Mucosa of stomach (tissue), 1 donor: ENCODE data around the gene POMP.

Source experiments
- H3K27me3 ChIP-seq: one replicate; pipeline ENCODE4 v1.7.0; 2013; ENCODE audit warnings: mild to moderate bottlenecking, low read length; ENCODE audit not compliant: control insufficient read depth, insufficient read depth
- H3K36me3 ChIP-seq: one replicate; pipeline ENCODE4 v1.7.0; 2013; ENCODE audit warnings: low read length; ENCODE audit not compliant: control insufficient read depth, insufficient read depth
- H3K4me1 ChIP-seq: one replicate; pipeline ENCODE4 v1.7.0; 2013; ENCODE audit warnings: mild to moderate bottlenecking, low read length; ENCODE audit not compliant: control insufficient read depth, insufficient read depth
- H3K4me3 ChIP-seq: one replicate; pipeline ENCODE4 v1.7.0; 2013; ENCODE audit warnings: low read length
- H3K9ac ChIP-seq: one replicate; pipeline ENCODE4 v1.7.0; 2013; ENCODE audit warnings: mild to moderate bottlenecking, low read length, moderate library complexity
- H3K9me3 ChIP-seq: one replicate; pipeline ENCODE4 v1.7.0; 2013; ENCODE audit warnings: mild to moderate bottlenecking, low read length, moderate library complexity; ENCODE audit not compliant: control insufficient read depth
- donor health status: Pancreatic carcinoma.

Gene POMP

GRCh38 chr13:28623782-28624706 lies 34.9 kb upstream of the POMP start:
- Histone ChIP-seq H3K27me3 (peaks cover 4% of the 10 kb centered on the region), H3K9ac (no peak overlapping the region), H3K9me3 (no peaks in the 10 kb centered on the region), H3K4me1 (no peaks in the 10 kb centered on the region), H3K36me3 (no peaks in the 10 kb centered on the region), H3K4me3 (no peak overlapping the region)

GRCh38 chr13:28624707-28625432 lies 34.1 kb upstream of the POMP start:
- H3K27me3 ChIP-seq: peaks cover 4% of the 10 kb centered on the region

GRCh38 chr13:28626266-28626665 lies 32.7 kb upstream of the POMP start:
- no peak overlapping the region for H3K4me3 ChIP-seq
- H3K9me3 ChIP-seq: no peaks in the 10 kb centered on the region
- H3K27me3 ChIP-seq: peaks cover 4% of the 10 kb centered on the region
- H3K4me1 ChIP-seq: no peaks in the 10 kb centered on the region
- no peaks in the 10 kb centered on the region for H3K36me3 ChIP-seq
- H3K9ac ChIP-seq: no peak overlapping the region

More at GRCh38 chr13:28624707-28625432, 34.1 kb upstream of the POMP start:
- H3K4me3 ChIP-seq: no peak overlapping the region
- H3K36me3 ChIP-seq: no peaks in the 10 kb centered on the region
- H3K4me1 ChIP-seq: no peaks in the 10 kb centered on the region
- H3K9me3 ChIP-seq: no peaks in the 10 kb centered on the region
- H3K9ac ChIP-seq: no peak overlapping the region

- H3K27me3 ChIP-seq: peaks cover 4% of the 10 kb centered on the region
- no peak overlapping the region for H3K9ac ChIP-seq
- no peaks in the 10 kb centered on the region for H3K36me3 ChIP-seq
- no peak overlapping the region for H3K4me3 ChIP-seq
- H3K4me1 ChIP-seq: no peaks in the 10 kb centered on the region
- H3K9me3 ChIP-seq: no peaks in the 10 kb centered on the region
Observed at GRCh38 chr13:28628241-28628640, 30.7 kb upstream of the POMP start.

GRCh38 chr13:28630869-28631268 lies 28.1 kb upstream of the POMP start:
- no peaks in the 10 kb centered on the region for H3K36me3 ChIP-seq
- H3K27me3 ChIP-seq: no peaks in the 10 kb centered on the region
- H3K4me1 ChIP-seq: no peaks in the 10 kb centered on the region
- H3K9me3 ChIP-seq: no peaks in the 10 kb centered on the region
- H3K4me3 ChIP-seq: no peak overlapping the region
- H3K9ac ChIP-seq: no peak overlapping the region

GRCh38 chr13:28631801-28632200 lies 27.1 kb upstream of the POMP start:
- H3K4me3 ChIP-seq: no peak overlapping the region
- H3K4me1 ChIP-seq: no peaks in the 10 kb centered on the region
- H3K9me3 ChIP-seq: no peaks in the 10 kb centered on the region
- no peak overlapping the region for H3K9ac ChIP-seq
- no peaks in the 10 kb centered on the region for H3K36me3 ChIP-seq
- H3K27me3 ChIP-seq: no peaks in the 10 kb centered on the region

GRCh38 chr13:28636069-28636468 lies 22.9 kb upstream of the POMP start:
- H3K9me3 ChIP-seq: no peaks in the 10 kb centered on the region
- no peak overlapping the region for H3K9ac ChIP-seq
- H3K4me3 ChIP-seq: no peak overlapping the region
- no peaks in the 10 kb centered on the region for H3K27me3 ChIP-seq
- no peaks in the 10 kb centered on the region for H3K4me1 ChIP-seq
- H3K36me3 ChIP-seq: no peaks in the 10 kb centered on the region

- Histone ChIP-seq H3K27me3 (no peaks in the 10 kb centered on the region), H3K4me1 (no peaks in the 10 kb centered on the region), H3K9ac (no peak overlapping the region), H3K36me3 (no peaks in the 10 kb centered on the region), H3K4me3 (no peak overlapping the region), H3K9me3 (no peaks in the 10 kb centered on the region)
Observed at GRCh38 chr13:28636677-28637317, 22.1 kb upstream of the POMP start.

GRCh38 chr13:28637714-28638355 lies 21.1 kb upstream of the POMP start:
- H3K4me3 ChIP-seq: no peak overlapping the region
- no peak overlapping the region for H3K9ac ChIP-seq

GRCh38 chr13:28638756-28639155 lies 20.2 kb upstream of the POMP start:
- Histone ChIP-seq H3K4me3 (no peak overlapping the region), H3K9ac (no peak overlapping the region), H3K4me1 (no peaks in the 10 kb centered on the region), H3K27me3 (no peaks in the 10 kb centered on the region), H3K36me3 (no peaks in the 10 kb centered on the region), H3K9me3 (no peaks in the 10 kb centered on the region)

More at GRCh38 chr13:28637714-28638355, 21.1 kb upstream of the POMP start:
- no peaks in the 10 kb centered on the region for H3K27me3 ChIP-seq
- no peaks in the 10 kb centered on the region for H3K4me1 ChIP-seq
- H3K9me3 ChIP-seq: no peaks in the 10 kb centered on the region
- no peaks in the 10 kb centered on the region for H3K36me3 ChIP-seq

- Histone ChIP-seq H3K4me3 (no peak overlapping the region), H3K4me1 (no peaks in the 10 kb centered on the region), H3K36me3 (no peaks in the 10 kb centered on the region), H3K27me3 (no peaks in the 10 kb centered on the region), H3K9ac (no peak overlapping the region), H3K9me3 (no peaks in the 10 kb centered on the region)
Observed at GRCh38 chr13:28640861-28641599, 17.9 kb upstream of the POMP start.
